PC-9 (cell line): Measurements from ENCODE around the gene RETREG1. TPM values are rescaled to one million over a fixed set of nuclear protein-coding genes. Genes with fewer than 3 reads are reported as not detected.

ENCODE experiments used
- BruUV-seq: library from RNA; stranded (reverse); fragments of 400-500 nt; replicated peaks from 2 replicates; lab custom pipeline; 2021; lab: Mats Ljungman, UMichigan
- CTCF ChIA-PET: fragments of 300-600 bp; sonication (Branson Sonifier 250); formaldehyde crosslinking; loops from one replicate; lab custom pipeline; 2022; ENCODE audit warnings: antibody characterized with exemption; lab: Charles Lee
- POLR2A ChIA-PET: fragments of 300-600 bp; sonication (Branson Sonifier 250); formaldehyde crosslinking; loops from one replicate; lab custom pipeline; 2022; ENCODE audit warnings: antibody characterized with exemption; ENCODE audit not compliant: unreplicated experiment; lab: Charles Lee
- DNase-seq, 2 experiments: peaks; one replicate each; pipeline versions ENCODE4 v3.0.0 to v3.0.0-alpha.2; 2015 to 2022; ENCODE audit warnings: mixed read lengths in 1 of 2
- H2AFZ ChIP-seq: fragments of 200-600 bp; sonication (generic); 2 replicates; pipeline ENCODE4 v1.8.1; 2017; ENCODE audit warnings: antibody characterized with exemption
- H3F3A ChIP-seq: fragments of 200-600 bp; sonication (generic); 2 replicates; pipeline ENCODE4 v1.8.1; 2017; ENCODE audit warnings: antibody characterized with exemption, mild to moderate bottlenecking, low read depth; ENCODE audit not compliant: insufficient read depth
- H3K27ac ChIP-seq: fragments of 200-600 bp; sonication (generic); 2 replicates; pipeline ENCODE4 v1.6.1; 2016; ENCODE audit warnings: mixed run types
- H3K27me3 ChIP-seq: fragments of 200-600 bp; sonication (generic); 2 replicates; pipeline ENCODE4 v1.6.1; 2016; ENCODE audit warnings: low read depth, mixed run types; ENCODE audit not compliant: insufficient read depth
- H3K36me3 ChIP-seq: fragments of 200-600 bp; sonication (generic); 2 replicates; pipeline ENCODE4 v1.6.1; 2016; ENCODE audit warnings: low read depth, mixed run types
- H3K4me1 ChIP-seq: fragments of 200-600 bp; sonication (generic); replicated peaks from 2 replicates; pipeline ENCODE4 v1.6.1; 2016; ENCODE audit warnings: mixed run types; ENCODE audit not compliant: insufficient read depth
- H3K4me2 ChIP-seq: fragments of 200-600 bp; sonication (generic); 2 replicates; pipeline ENCODE4 v1.6.1; 2017; ENCODE audit warnings: mixed run types
- H3K4me3 ChIP-seq: fragments of 200-600 bp; sonication (generic); 2 replicates; pipeline ENCODE4 v1.6.1; 2016; ENCODE audit warnings: mixed run types
- H3K79me2 ChIP-seq: fragments of 200-600 bp; sonication (generic); 2 replicates; pipeline ENCODE4 v1.6.1; 2017; ENCODE audit warnings: low read depth, mixed run types
- H3K9me2 ChIP-seq: fragments of 200-600 bp; sonication (generic); 2 replicates; pipeline ENCODE4 v1.8.1; 2017; ENCODE audit warnings: mild to moderate bottlenecking; ENCODE audit not compliant: insufficient read depth
- H3K9me3 ChIP-seq: fragments of 200-600 bp; sonication (generic); 2 replicates; pipeline ENCODE4 v1.8.1; 2016; ENCODE audit warnings: low read depth; ENCODE audit not compliant: insufficient read depth
- H4K20me1 ChIP-seq: fragments of 200-600 bp; sonication (generic); 2 replicates; pipeline ENCODE4 v1.8.1; 2017; ENCODE audit not compliant: insufficient read depth
- EZH2 ChIP-seq: fragments of 200-600 bp; sonication (generic); IDR thresholded peaks from 2 replicates; pipeline ENCODE4 v1.8.0; 2017; ENCODE audit warnings: antibody characterized with exemption, low read depth
- intact Hi-C: fragments of 100-400 bp; cut with micrococcal nuclease; formaldehyde crosslinking; loops from one replicate; pipeline ENCODE4 v1.10.0; 2022; ENCODE audit not compliant: unreplicated experiment
- total RNA-seq: library from RNA; stranded (reverse); gene quantifications from 2 replicates; pipeline ENCODE4 v1.2.3, GENCODE V29; 2021
- TF ChIP-seq, protein P1 (sequence below): fragments of 200-600 bp; sonication (generic); conservative IDR thresholded peaks from 2 replicates; pipeline ENCODE4 v1.6.1; 2017; ENCODE audit warnings: mixed run types, antibody characterized with exemption, mild to moderate bottlenecking, moderate library complexity

Gene RETREG1
- total RNA-seq, 1 experiment from 2014 or later: 9.7 TPM

DNA sequence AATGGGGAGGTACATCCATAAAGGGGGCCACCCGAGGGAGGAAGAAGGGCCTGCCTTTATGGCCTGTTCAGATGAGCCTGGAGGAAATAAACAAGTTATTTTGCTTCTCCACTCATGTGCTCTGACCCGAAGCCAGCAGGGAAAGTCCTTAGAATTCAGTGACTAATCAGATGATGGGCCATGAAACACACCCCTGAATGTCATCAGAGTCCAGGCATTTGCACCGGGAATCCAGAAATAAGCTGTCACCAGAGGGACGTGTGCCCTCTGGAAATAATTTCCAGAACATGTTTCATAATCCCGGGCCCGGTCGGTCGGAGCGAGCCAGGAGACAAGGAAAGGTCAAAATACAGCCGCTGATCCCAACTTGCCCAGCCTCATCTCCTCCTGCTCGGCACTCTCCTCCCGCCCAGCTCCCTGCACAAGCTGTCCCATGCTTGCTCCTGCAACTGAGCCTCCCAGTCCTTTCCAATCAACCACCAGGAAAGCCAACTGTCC, 77.6 kb downstream of the RETREG1 start:
- H3K79me2 ChIP-seq: no peaks in the 10 kb centered on the region
- no peaks in the 10 kb centered on the region for H3F3A ChIP-seq
- H4K20me1 ChIP-seq: no peaks in the 10 kb centered on the region
- H3K4me1 ChIP-seq: peaks cover 24% of the 10 kb centered on the region
- TF ChIP-seq, protein P1, sequence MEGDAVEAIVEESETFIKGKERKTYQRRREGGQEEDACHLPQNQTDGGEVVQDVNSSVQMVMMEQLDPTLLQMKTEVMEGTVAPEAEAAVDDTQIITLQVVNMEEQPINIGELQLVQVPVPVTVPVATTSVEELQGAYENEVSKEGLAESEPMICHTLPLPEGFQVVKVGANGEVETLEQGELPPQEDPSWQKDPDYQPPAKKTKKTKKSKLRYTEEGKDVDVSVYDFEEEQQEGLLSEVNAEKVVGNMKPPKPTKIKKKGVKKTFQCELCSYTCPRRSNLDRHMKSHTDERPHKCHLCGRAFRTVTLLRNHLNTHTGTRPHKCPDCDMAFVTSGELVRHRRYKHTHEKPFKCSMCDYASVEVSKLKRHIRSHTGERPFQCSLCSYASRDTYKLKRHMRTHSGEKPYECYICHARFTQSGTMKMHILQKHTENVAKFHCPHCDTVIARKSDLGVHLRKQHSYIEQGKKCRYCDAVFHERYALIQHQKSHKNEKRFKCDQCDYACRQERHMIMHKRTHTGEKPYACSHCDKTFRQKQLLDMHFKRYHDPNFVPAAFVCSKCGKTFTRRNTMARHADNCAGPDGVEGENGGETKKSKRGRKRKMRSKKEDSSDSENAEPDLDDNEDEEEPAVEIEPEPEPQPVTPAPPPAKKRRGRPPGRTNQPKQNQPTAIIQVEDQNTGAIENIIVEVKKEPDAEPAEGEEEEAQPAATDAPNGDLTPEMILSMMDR: no peak
- TF ChIP-seq EZH2: no peak
- BruUV-seq: no TSS peak
- ChIA-PET CTCF (interaction anchor here (0.5 to 1.0 kb wide), 2 partner anchors 29 to 51 kb away, joined by 4 to 12 read pairs; no protein-coding TSS in a partner anchor), POLR2A (interaction anchor here (0.7 kb wide), 1 partner anchor 781 kb away, joined by 4 read pairs; no protein-coding TSS in a partner anchor)
- no peaks in the 10 kb centered on the region for H3K9me2 ChIP-seq
- H3K9me3 ChIP-seq: no peaks in the 10 kb centered on the region
- peak overlapping the region; percentile 29; the same call in 1 of the 2 replicates for H3K4me2 ChIP-seq
- H3K27me3 ChIP-seq: no peaks in the 10 kb centered on the region
- DNase-seq: peak; percentile 69 to 82
- no peak overlapping the region for H3K4me3 ChIP-seq
- intact Hi-C loops: loop anchor here (1.0 to 2.0 kb wide), 2 partner anchors 30 to 655 kb away; no protein-coding TSS in a partner anchor
- peak overlapping the region; percentile 47 for H3K27ac ChIP-seq
- peak overlapping the region; percentile 42; the same call in 1 of the 2 replicates for H2AFZ ChIP-seq
- no peaks in the 10 kb centered on the region for H3K36me3 ChIP-seq

GRCh38 chr5:16538006-16538405, 78.8 kb downstream of the RETREG1 start:
- TF ChIP-seq EZH2: no peak
- TF ChIP-seq, protein P1: no peak
- no peaks in the 10 kb centered on the region for H3F3A ChIP-seq

GRCh38 chr5:16536818-16537217, 80.0 kb downstream of the RETREG1 start:
- H3K4me1 ChIP-seq: peaks cover 23% of the 10 kb centered on the region
- H4K20me1 ChIP-seq: no peaks in the 10 kb centered on the region
- H3K27me3 ChIP-seq: no peaks in the 10 kb centered on the region
- ChIA-PET POLR2A (no interaction called here), CTCF (interaction anchor here (0.5 to 1.6 kb wide), 3 partner anchors 12 to 75 kb away, joined by 3 to 8 read pairs (median 5); no protein-coding TSS in a partner anchor)
- no TSS peak for BruUV-seq
- H2AFZ ChIP-seq: no peak overlapping the region
- H3K27ac ChIP-seq: peak overlapping the region; percentile 42; the same call in 1 of the 2 replicates
- intact Hi-C loops: loop anchor here (2.0 kb wide), 1 partner anchor 44 kb away; no protein-coding TSS in a partner anchor
- no peaks in the 10 kb centered on the region for H3K9me3 ChIP-seq
- DNase-seq: no peak
- no peaks in the 10 kb centered on the region for H3F3A ChIP-seq
- no peaks in the 10 kb centered on the region for H3K79me2 ChIP-seq
- TF ChIP-seq, protein P1: no peak
- peak overlapping the region; percentile 53; the same call in 1 of the 2 replicates for H3K4me2 ChIP-seq
- H3K4me3 ChIP-seq: no peak overlapping the region
- H3K9me2 ChIP-seq: no peaks in the 10 kb centered on the region
- no peaks in the 10 kb centered on the region for H3K36me3 ChIP-seq

More at GRCh38 chr5:16538006-16538405, 78.8 kb downstream of the RETREG1 start:
- intact Hi-C loops: loop anchor here (2.0 kb wide), 1 partner anchor 29 kb away; no protein-coding TSS in a partner anchor
- Histone ChIP-seq H3K36me3 (no peaks in the 10 kb centered on the region), H3K9me2 (no peaks in the 10 kb centered on the region), H3K27ac (no peak overlapping the region), H3K27me3 (no peaks in the 10 kb centered on the region), H3K4me3 (no peak overlapping the region), H2AFZ (no peak overlapping the region), H3K4me2 (no peak overlapping the region), H3K9me3 (no peaks in the 10 kb centered on the region), H4K20me1 (no peaks in the 10 kb centered on the region), H3K4me1 (peaks cover 23% of the 10 kb centered on the region), H3K79me2 (no peaks in the 10 kb centered on the region)
- POLR2A ChIA-PET: no interaction called here
- BruUV-seq: no TSS peak
- CTCF ChIA-PET: interaction anchor here (0.9 kb wide), 1 partner anchor 14 kb away, joined by 3 read pairs; no protein-coding TSS in a partner anchor
- no peak for DNase-seq
